GM23338 (cell line): ENCODE results near the gene ATIC. TPM values are rescaled to one million over a fixed set of nuclear protein-coding genes. Genes with fewer than 3 reads are reported as not detected.

ENCODE experiments used
- ATAC-seq: fragments of 200-7000 bp; cut with Tn5 transposase; 3 replicates; pipeline ENCODE4 v1.9.1; 2020
- DNase-seq: peaks from one replicate; pipeline ENCODE4 v3.0.0-alpha.2; 2015; ENCODE audit warnings: low spot score
- H2AFZ ChIP-seq: fragments of 200-600 bp; sonication (generic); 2 replicates; pipeline ENCODE4 v1.8.0; 2016; ENCODE audit warnings: antibody characterized with exemption, mild to moderate bottlenecking, moderate library complexity
- H3F3A ChIP-seq: fragments of 200-600 bp; sonication (generic); replicated peaks from 2 replicates; pipeline ENCODE4 v1.8.0; 2017; ENCODE audit warnings: antibody characterized with exemption, mixed run types, low read depth
- H3K27ac ChIP-seq: fragments of 200-600 bp; sonication (generic); 2 replicates; pipeline ENCODE4 v1.6.1; 2016; ENCODE audit warnings: low read depth
- H3K27me3 ChIP-seq: fragments of 200-600 bp; sonication (generic); 2 replicates; pipeline ENCODE4 v1.8.0; 2016; ENCODE audit warnings: mild to moderate bottlenecking, mixed run types, moderate library complexity; ENCODE audit not compliant: insufficient read depth
- H3K36me3 ChIP-seq: fragments of 200-600 bp; sonication (generic); 2 replicates; pipeline ENCODE4 v1.8.0; 2016; ENCODE audit warnings: mild to moderate bottlenecking; ENCODE audit not compliant: insufficient read depth
- H3K4me1 ChIP-seq: fragments of 200-600 bp; sonication (generic); 2 replicates; pipeline ENCODE4 v1.8.0; 2016; ENCODE audit warnings: mild to moderate bottlenecking, moderate library complexity; ENCODE audit not compliant: insufficient read depth
- H3K4me2 ChIP-seq: fragments of 200-600 bp; sonication (generic); 2 replicates; pipeline ENCODE4 v1.7.1; 2017; ENCODE audit warnings: mixed run types
- H3K4me3 ChIP-seq: fragments of 200-600 bp; sonication (generic); 2 replicates; pipeline ENCODE4 v1.6.1; 2016; ENCODE audit warnings: mixed run types
- H3K79me2 ChIP-seq: fragments of 200-600 bp; sonication (generic); replicated peaks from 2 replicates; pipeline ENCODE4 v1.8.0; 2017; ENCODE audit warnings: mild to moderate bottlenecking; ENCODE audit not compliant: insufficient read depth
- H3K9me2 ChIP-seq: fragments of 200-600 bp; sonication (generic); 2 replicates; pipeline ENCODE4 v1.8.0; 2017; ENCODE audit not compliant: insufficient read depth
- H4K20me1 ChIP-seq: fragments of 200-600 bp; sonication (generic); replicated peaks from 2 replicates; pipeline ENCODE4 v1.8.0; 2017; ENCODE audit warnings: mild to moderate bottlenecking; ENCODE audit not compliant: insufficient read depth
- H3K27ac Mint-ChIP-seq: 2 replicates; pipeline ENCODE4 v1.8.0; 2020; ENCODE audit warnings: inconsistent platforms, mild to moderate bottlenecking, moderate library complexity, mixed read lengths
- H3K27me3 Mint-ChIP-seq: 3 replicates; pipeline ENCODE4 v1.8.0; 2022; ENCODE audit warnings: low read depth, mild to moderate bottlenecking, moderate library complexity, mixed read lengths, inconsistent platforms; ENCODE audit not compliant: insufficient read depth, poor library complexity
- H3K36me3 Mint-ChIP-seq: 3 replicates; pipeline ENCODE4 v1.8.0; 2021; ENCODE audit warnings: low read depth, mild to moderate bottlenecking, inconsistent platforms, moderate library complexity, mixed read lengths
- H3K4me1 Mint-ChIP-seq: 3 replicates; pipeline ENCODE4 v1.8.0; 2020; ENCODE audit warnings: mild to moderate bottlenecking, inconsistent platforms, mixed read lengths
- H3K4me3 Mint-ChIP-seq: 3 replicates; pipeline ENCODE4 v1.8.0; 2021; ENCODE audit warnings: moderate library complexity, mild to moderate bottlenecking, inconsistent platforms, mixed read lengths
- H3K9me3 Mint-ChIP-seq: 3 replicates; pipeline ENCODE4 v1.8.0; 2020; ENCODE audit warnings: moderate library complexity, mild to moderate bottlenecking, inconsistent platforms, mixed read lengths
- CREB1 ChIP-seq: fragments of 250-450 bp; sonication (Bioruptor Pico); IDR thresholded peaks from 2 replicates; pipeline ENCODE4 v1.5.0; 2020; ENCODE audit warnings: low read depth, mild to moderate bottlenecking, moderate library complexity
- ETS1 ChIP-seq: IDR thresholded peaks from 2 replicates; pipeline ENCODE4 v1.6.1; 2016; ENCODE audit warnings: antibody characterized with exemption
- EZH2 ChIP-seq: fragments of 200-600 bp; sonication (generic); IDR thresholded peaks from one replicate; pipeline ENCODE4 v1.8.0; 2017; ENCODE audit warnings: antibody characterized with exemption, mild to moderate bottlenecking, low read depth; ENCODE audit not compliant: unreplicated experiment
- EZH2phosphoT487 ChIP-seq: fragments of 200-600 bp; sonication (generic); IDR thresholded peaks from one replicate; pipeline ENCODE4 v1.8.1; 2018; ENCODE audit warnings: antibody characterized with exemption; ENCODE audit not compliant: unreplicated experiment
- NANOG ChIP-seq: IDR thresholded peaks from 2 replicates; pipeline ENCODE4 v1.6.1; 2016; ENCODE audit warnings: antibody characterized with exemption, borderline replicate concordance
- REST ChIP-seq: IDR thresholded peaks from one replicate; pipeline ENCODE4 v1.6.1; 2018; ENCODE audit warnings: antibody characterized with exemption; ENCODE audit not compliant: unreplicated experiment
- ZNF114 ChIP-seq: fragments of 250-450 bp; sonication (Bioruptor Pico); IDR thresholded peaks from 2 replicates; pipeline ENCODE4 v1.5.0; 2020; ENCODE audit warnings: mild to moderate bottlenecking, moderate library complexity
- ZNF331 ChIP-seq: fragments of 250-450 bp; sonication (Bioruptor Pico); IDR thresholded peaks from 2 replicates; pipeline ENCODE4 v1.5.0; 2020; ENCODE audit warnings: low read depth, mild to moderate bottlenecking, moderate library complexity
- polyA plus RNA-seq: library from polyadenylated mRNA; unstranded; fragments of >200 nt; fragmentation: Nextera tagmentation; extraction: Ambion mirVana; gene quantifications from 2 replicates; pipeline ENCODE4 v1.2.1, GENCODE V29; 2016
- total RNA-seq: library from RNA; depleted of rRNA; stranded (reverse); fragments of >200 nt; shearing (Covaris generic); gene quantifications from 2 replicates; pipeline ENCODE4 v1.2.3, GENCODE V29; 2014
- TF ChIP-seq, protein P1 (sequence below): fragments of 250-450 bp; sonication (Bioruptor Pico); IDR thresholded peaks from 2 replicates; pipeline ENCODE4 v1.5.0; 2020; ENCODE audit warnings: mild to moderate bottlenecking, moderate library complexity

The ATIC gene
- total and polyA plus RNA-seq, 2 experiments from 2014 or later: 118 to 185 TPM

GRCh38 chr2:215388002-215388728 lies 76.3 kb downstream of the ATIC start:
- TF ChIP-seq NANOG (no peak), REST (no peak), ZNF114 (CRISPR knock-in tag) (no peak), CREB1 (CRISPR knock-in tag) (no peak), EZH2phosphoT487 (no peak), ETS1 (no peak), ZNF331 (CRISPR knock-in tag) (no peak)
- H3K27me3 Mint-ChIP-seq: peaks cover 2% of the 10 kb centered on the region
- peaks cover 6% of the 10 kb centered on the region; the same call in 1 of the 3 replicates for H3K9me3 Mint-ChIP-seq
- H3K36me3 Mint-ChIP-seq: peaks cover 61% of the 10 kb centered on the region
- peaks cover 6% of the 10 kb centered on the region; the same call in 1 of the 2 replicates for H3K4me1 ChIP-seq
- no peaks in the 10 kb centered on the region for H3F3A ChIP-seq
- H2AFZ ChIP-seq: no peak overlapping the region
- H3K27ac Mint-ChIP-seq: peak overlapping the region; percentile 45
- no peak overlapping the region for H3K4me3 ChIP-seq
- H3K4me1 Mint-ChIP-seq: peaks cover 19% of the 10 kb centered on the region
- H3K36me3 ChIP-seq: peaks cover 38% of the 10 kb centered on the region
- no peaks in the 10 kb centered on the region for H3K79me2 ChIP-seq
- DNase-seq (no peak), ATAC-seq (no peak)
- no peaks in the 10 kb centered on the region for H3K9me2 ChIP-seq
- H4K20me1 ChIP-seq: 0 out of 2 replicates have a peak, but pooled peaks cover 8% of the 10 kb centered on the region
- H3K27me3 ChIP-seq: no peaks in the 10 kb centered on the region
- no peak overlapping the region; the same call in 1 of the 2 replicates for H3K4me2 ChIP-seq
- no peak overlapping the region for H3K4me3 Mint-ChIP-seq
- peak overlapping the region; percentile 14; the same call in 1 of the 2 replicates for H3K27ac ChIP-seq

- Histone ChIP-seq H3K9me2 (no peaks in the 10 kb centered on the region), H3K36me3 (peaks cover 42% of the 10 kb centered on the region), H3K4me3 (no peak overlapping the region), H3K27me3 (no peaks in the 10 kb centered on the region), H2AFZ (no peak overlapping the region), H3K4me2 (no peak overlapping the region), H4K20me1 (no peaks in the 10 kb centered on the region), H3K27ac (no peak overlapping the region), H3F3A (no peaks in the 10 kb centered on the region), H3K4me1 (peaks cover 6% of the 10 kb centered on the region; the same call in 1 of the 2 replicates), H3K79me2 (no peaks in the 10 kb centered on the region)
- peaks cover 64% of the 10 kb centered on the region for H3K36me3 Mint-ChIP-seq
- peaks cover 6% of the 10 kb centered on the region; the same call in 1 of the 3 replicates for H3K9me3 Mint-ChIP-seq
- H3K4me3 Mint-ChIP-seq: no peak overlapping the region
- H3K27me3 Mint-ChIP-seq: peaks cover 2% of the 10 kb centered on the region
- no peak overlapping the region for H3K27ac Mint-ChIP-seq
- DNase-seq (no peak), ATAC-seq (no peak)
- H3K4me1 Mint-ChIP-seq: peaks cover 19% of the 10 kb centered on the region
- no peak for TF ChIP-seq ETS1
- no peak for TF ChIP-seq EZH2
- TF ChIP-seq, protein P1, sequence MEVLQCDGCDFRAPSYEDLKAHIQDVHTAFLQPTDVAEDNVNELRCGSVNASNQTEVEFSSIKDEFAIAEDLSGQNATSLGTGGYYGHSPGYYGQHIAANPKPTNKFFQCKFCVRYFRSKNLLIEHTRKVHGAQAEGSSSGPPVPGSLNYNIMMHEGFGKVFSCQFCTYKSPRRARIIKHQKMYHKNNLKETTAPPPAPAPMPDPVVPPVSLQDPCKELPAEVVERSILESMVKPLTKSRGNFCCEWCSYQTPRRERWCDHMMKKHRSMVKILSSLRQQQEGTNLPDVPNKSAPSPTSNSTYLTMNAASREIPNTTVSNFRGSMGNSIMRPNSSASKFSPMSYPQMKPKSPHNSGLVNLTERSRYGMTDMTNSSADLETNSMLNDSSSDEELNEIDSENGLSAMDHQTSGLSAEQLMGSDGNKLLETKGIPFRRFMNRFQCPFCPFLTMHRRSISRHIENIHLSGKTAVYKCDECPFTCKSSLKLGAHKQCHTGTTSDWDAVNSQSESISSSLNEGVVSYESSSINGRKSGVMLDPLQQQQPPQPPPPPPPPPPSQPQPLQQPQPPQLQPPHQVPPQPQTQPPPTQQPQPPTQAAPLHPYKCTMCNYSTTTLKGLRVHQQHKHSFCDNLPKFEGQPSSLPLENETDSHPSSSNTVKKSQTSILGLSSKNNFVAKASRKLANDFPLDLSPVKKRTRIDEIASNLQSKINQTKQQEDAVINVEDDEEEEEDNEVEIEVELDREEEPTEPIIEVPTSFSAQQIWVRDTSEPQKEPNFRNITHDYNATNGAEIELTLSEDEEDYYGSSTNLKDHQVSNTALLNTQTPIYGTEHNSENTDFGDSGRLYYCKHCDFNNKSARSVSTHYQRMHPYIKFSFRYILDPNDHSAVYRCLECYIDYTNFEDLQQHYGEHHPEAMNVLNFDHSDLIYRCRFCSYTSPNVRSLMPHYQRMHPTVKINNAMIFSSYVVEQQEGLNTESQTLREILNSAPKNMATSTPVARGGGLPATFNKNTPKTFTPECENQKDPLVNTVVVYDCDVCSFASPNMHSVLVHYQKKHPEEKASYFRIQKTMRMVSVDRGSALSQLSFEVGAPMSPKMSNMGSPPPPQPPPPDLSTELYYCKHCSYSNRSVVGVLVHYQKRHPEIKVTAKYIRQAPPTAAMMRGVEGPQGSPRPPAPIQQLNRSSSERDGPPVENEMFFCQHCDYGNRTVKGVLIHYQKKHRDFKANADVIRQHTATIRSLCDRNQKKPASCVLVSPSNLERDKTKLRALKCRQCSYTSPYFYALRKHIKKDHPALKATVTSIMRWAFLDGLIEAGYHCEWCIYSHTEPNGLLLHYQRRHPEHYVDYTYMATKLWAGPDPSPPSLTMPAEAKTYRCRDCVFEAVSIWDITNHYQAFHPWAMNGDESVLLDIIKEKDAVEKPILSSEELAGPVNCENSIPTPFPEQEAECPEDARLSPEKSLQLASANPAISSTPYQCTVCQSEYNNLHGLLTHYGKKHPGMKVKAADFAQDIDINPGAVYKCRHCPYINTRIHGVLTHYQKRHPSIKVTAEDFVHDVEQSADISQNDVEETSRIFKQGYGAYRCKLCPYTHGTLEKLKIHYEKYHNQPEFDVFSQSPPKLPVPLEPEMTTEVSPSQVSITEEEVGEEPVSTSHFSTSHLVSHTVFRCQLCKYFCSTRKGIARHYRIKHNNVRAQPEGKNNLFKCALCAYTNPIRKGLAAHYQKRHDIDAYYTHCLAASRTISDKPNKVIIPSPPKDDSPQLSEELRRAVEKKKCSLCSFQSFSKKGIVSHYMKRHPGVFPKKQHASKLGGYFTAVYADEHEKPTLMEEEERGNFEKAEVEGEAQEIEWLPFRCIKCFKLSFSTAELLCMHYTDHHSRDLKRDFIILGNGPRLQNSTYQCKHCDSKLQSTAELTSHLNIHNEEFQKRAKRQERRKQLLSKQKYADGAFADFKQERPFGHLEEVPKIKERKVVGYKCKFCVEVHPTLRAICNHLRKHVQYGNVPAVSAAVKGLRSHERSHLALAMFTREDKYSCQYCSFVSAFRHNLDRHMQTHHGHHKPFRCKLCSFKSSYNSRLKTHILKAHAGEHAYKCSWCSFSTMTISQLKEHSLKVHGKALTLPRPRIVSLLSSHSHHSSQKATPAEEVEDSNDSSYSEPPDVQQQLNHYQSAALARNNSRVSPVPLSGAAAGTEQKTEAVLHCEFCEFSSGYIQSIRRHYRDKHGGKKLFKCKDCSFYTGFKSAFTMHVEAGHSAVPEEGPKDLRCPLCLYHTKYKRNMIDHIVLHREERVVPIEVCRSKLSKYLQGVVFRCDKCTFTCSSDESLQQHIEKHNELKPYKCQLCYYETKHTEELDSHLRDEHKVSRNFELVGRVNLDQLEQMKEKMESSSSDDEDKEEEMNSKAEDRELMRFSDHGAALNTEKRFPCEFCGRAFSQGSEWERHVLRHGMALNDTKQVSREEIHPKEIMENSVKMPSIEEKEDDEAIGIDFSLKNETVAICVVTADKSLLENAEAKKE (CRISPR knock-in tag): no peak
Measured at GRCh38 chr2:215390550-215390913, 78.7 kb downstream of the ATIC start.
